Esophagus squamous epithelium (tissue), 5 donors: ENCODE data around the gene SPAG9. TPM values are rescaled to one million over a fixed set of nuclear protein-coding genes. Genes with fewer than 3 reads are reported as not detected.
A peak's percentile ranks its signal among the peaks of the same experiment; 100 is the strongest.

Experiments used
- DNase-seq: peaks from one replicate; lab custom pipeline; 2025; lab: John Stamatoyannopoulos, UW
- H3K27ac ChIP-seq, 4 donors: fragments of 200-600 bp; sonication (generic); one replicate each; pipeline ENCODE4 v1.5.1; 2016 to 2019; ENCODE audit warnings: mild to moderate bottlenecking in 1 of 4
- H3K27me3 ChIP-seq, 4 donors: fragments of 200-600 bp; sonication (generic); 1 replicate in 3 of 4; 2 replicates in 1 of 4; pipeline versions ENCODE4 v1.5.1 to v1.6.0; 2017 to 2021; ENCODE audit warnings: antibody characterized with exemption in 1 of 4
- H3K36me3 ChIP-seq, 3 donors: fragments of 200-600 bp; sonication (generic); one replicate each; pipeline ENCODE4 v1.5.1; 2016 to 2019
- H3K4me1 ChIP-seq, 3 donors: fragments of 200-600 bp; sonication (generic); one replicate each; pipeline ENCODE4 v1.5.1; 2017 to 2019
- H3K4me3 ChIP-seq, 4 donors: fragments of 200-600 bp; sonication (generic); 1 replicate in 3 of 4; 2 replicates in 1 of 4; pipeline ENCODE4 v1.5.1; 2016 to 2019; ENCODE audit warnings: mild to moderate bottlenecking in 2 of 4, moderate library complexity in 1 of 4
- H3K9me3 ChIP-seq, 3 donors: fragments of 200-600 bp; sonication (generic); one replicate each; pipeline ENCODE4 v1.5.1; 2016 to 2019
- CTCF ChIP-seq, 6 experiments: fragments of 450-650 bp in 4 of 6; fragments of 200-600 bp in 2 of 6; sonication (generic) in 2 of 6; IDR thresholded peaks; one replicate each; pipeline ENCODE4 v1.5.1; 2016 to 2019; ENCODE audit warnings: antibody characterized with exemption in 6 of 6, mild to moderate bottlenecking in 4 of 6, moderate library complexity in 4 of 6
- POLR2A ChIP-seq, 4 donors: fragments of 450-650 bp; IDR thresholded peaks; one replicate each; pipeline ENCODE4 v1.6.1; 2017; ENCODE audit warnings: antibody characterized with exemption in 4 of 4, mild to moderate bottlenecking in 4 of 4, moderate library complexity in 3 of 4
- WGBS, 2 donors: methylation state at CpG; one replicate each; pipeline ENCODE4 v1.1.5; 2018; 5-methylcytosine and 5-hydroxymethylcytosine counted together
- intact Hi-C: fragments of 100-400 bp; cut with DNase I; formaldehyde crosslinking; loops from one replicate; pipeline ENCODE4 v1.15.0; 2022
- total RNA-seq, 4 donors: library from RNA; depleted of rRNA; stranded (reverse); fragments of >200 nt; gene quantifications; one replicate each; pipeline ENCODE4 v1.1.0, GENCODE V29; 2016
- donor health status: DM: yes; HTN: yes; CAD: no.

The SPAG9 gene
- total RNA-seq, 4 donors from 2014 or later: 25.6 to 88.5 (median 49.9) TPM

- Histone ChIP-seq H3K36me3 (peaks cover 0 to 17% (median 0%) of the 10 kb centered on the region in 3 donors), H3K9me3 (no peaks in the 10 kb centered on the region), H3K4me1 (peaks cover 0 to 55% (median 0%) of the 10 kb centered on the region in 3 donors), H3K27me3 (no peaks in the 10 kb centered on the region), H3K27ac (peak overlapping the region in 1 of 4 donors; percentile 16), H3K4me3 (no peak overlapping the region)
- DNase-seq: no peak
- TF ChIP-seq POLR2A (IDR thresholded peaks at IDR 0.05) (no peak), CTCF (IDR thresholded peaks at IDR 0.05) (no peak)
- intact Hi-C loops: no loop called here
- WGBS, 2 donors: 54 to 57% methylated on average over 3 of the region's 3 CpGs
Measured at GRCh38 chr17:51050291-51051033, 70.2 kb downstream of the SPAG9 start.

- Histone ChIP-seq H3K27me3 (no peaks in the 10 kb centered on the region), H3K4me1 (peaks cover 0 to 64% (median 0%) of the 10 kb centered on the region in 3 donors), H3K4me3 (peak overlapping the region in 3 of 4 donors; percentile 7 to 46 (median 24)), H3K27ac (peak overlapping the region in 3 of 4 donors; percentile 9 to 72 (median 39)), H3K9me3 (no peaks in the 10 kb centered on the region), H3K36me3 (no peaks in the 10 kb centered on the region)
- TF ChIP-seq CTCF (IDR thresholded peaks at IDR 0.05) (no peak), POLR2A (IDR thresholded peaks at IDR 0.05) (no peak)
- DNase-seq: no peak
- intact Hi-C loops: no loop called here
- WGBS, 2 donors: 67 to 69% methylated on average over 13 of the region's 13 CpGs
Measured at GRCh38 chr17:51046514-51047384, 73.9 kb downstream of the SPAG9 start.

- peak overlapping the region in 2 of 4 donors; percentile 9 to 39 for H3K27ac ChIP-seq
- intact Hi-C loops: no loop called here
- peaks cover 0 to 4% (median 0%) of the 10 kb centered on the region in 3 donors for H3K36me3 ChIP-seq
- no peaks in the 10 kb centered on the region for H3K9me3 ChIP-seq
- H3K4me3 ChIP-seq: peak overlapping the region in 3 of 4 donors; percentile 7 to 46 (median 24)
- DNase-seq: no peak
- H3K4me1 ChIP-seq: peaks cover 0 to 63% (median 0%) of the 10 kb centered on the region in 3 donors
- TF ChIP-seq POLR2A (IDR thresholded peaks at IDR 0.05) (no peak), CTCF (IDR thresholded peaks at IDR 0.05) (no peak)
- H3K27me3 ChIP-seq: no peaks in the 10 kb centered on the region
- 48 to 69% methylated on average over 3 of the region's 3 CpGs for WGBS, 2 donors
Measured at GRCh38 chr17:51046046-51046445, 74.6 kb downstream of the SPAG9 start.

GRCh38 chr17:51045621-51046020 is 75.0 kb downstream of the SPAG9 start:
- intact Hi-C loops: no loop called here
- DNase-seq: no peak
- Histone ChIP-seq H3K4me1 (peaks cover 0 to 59% (median 0%) of the 10 kb centered on the region in 3 donors), H3K36me3 (peaks cover 0 to 6% (median 0%) of the 10 kb centered on the region in 3 donors), H3K27ac (peak overlapping the region in 2 of 4 donors; percentile 9 to 39), H3K4me3 (no peak overlapping the region), H3K27me3 (no peaks in the 10 kb centered on the region), H3K9me3 (no peaks in the 10 kb centered on the region)
- WGBS, 2 donors: 25 to 40% methylated on average over 1 of the region's 1 CpG
- no peak for TF ChIP-seq POLR2A (IDR thresholded peaks at IDR 0.05)
- no peak for TF ChIP-seq CTCF (IDR thresholded peaks at IDR 0.05)
